A673 (cell line): Measurements from ENCODE around the gene HES2. TPM values are rescaled to one million over a fixed set of nuclear protein-coding genes. Genes with fewer than 3 reads are reported as not detected.

Source experiments
- BruUV-seq: library from RNA; stranded (reverse); fragments of 400-500 nt; replicated peaks from 2 replicates; lab custom pipeline; 2021; lab: Mats Ljungman, UMichigan
- CTCF ChIA-PET: fragments of 300-600 bp; sonication (Branson Sonifier 250); formaldehyde crosslinking; loops from one replicate; lab custom pipeline; 2022; ENCODE audit warnings: antibody characterized with exemption; lab: Charles Lee
- POLR2A ChIA-PET: fragments of 300-600 bp; sonication (Branson Sonifier 250); formaldehyde crosslinking; loops from one replicate; lab custom pipeline; 2022; ENCODE audit warnings: antibody characterized with exemption; ENCODE audit not compliant: low non-redundant PET; lab: Charles Lee
- DNase-seq: peaks from one replicate; pipeline ENCODE4 v3.0.0-alpha.2; 2015; ENCODE audit warnings: low spot score
- H3K27ac ChIP-seq: fragments of 200-600 bp; sonication (generic); 2 replicates; pipeline ENCODE4 v1.5.1; 2016; ENCODE audit warnings: mixed run types, low read depth, mild to moderate bottlenecking, mixed read lengths, antibody characterized with exemption, low read length; ENCODE audit not compliant: poor library complexity, severe bottlenecking
- H3K27me3 ChIP-seq: fragments of 200-600 bp; sonication (generic); replicated peaks from 2 replicates; pipeline ENCODE4 v1.6.1; 2017; ENCODE audit warnings: mixed run types, low read depth, mild to moderate bottlenecking, mixed read lengths, antibody characterized with exemption, low read length; ENCODE audit not compliant: insufficient read depth, poor library complexity
- H3K36me3 ChIP-seq: fragments of 200-600 bp; sonication (generic); 2 replicates; pipeline ENCODE4 v1.6.1; 2016; ENCODE audit warnings: mixed run types, mild to moderate bottlenecking, mixed read lengths, antibody characterized with exemption, low read length; ENCODE audit not compliant: insufficient read depth, poor library complexity, severe bottlenecking
- H3K4me1 ChIP-seq: fragments of 200-600 bp; sonication (generic); 2 replicates; pipeline ENCODE4 v1.6.1; 2017; ENCODE audit warnings: mixed run types, mild to moderate bottlenecking, mixed read lengths, antibody characterized with exemption, low read length; ENCODE audit not compliant: insufficient read depth, poor library complexity, severe bottlenecking
- H3K4me3 ChIP-seq: fragments of 200-600 bp; sonication (generic); 2 replicates; pipeline ENCODE4 v1.5.1; 2016; ENCODE audit warnings: low read depth, mixed run types, mild to moderate bottlenecking, mixed read lengths, low read length; ENCODE audit not compliant: poor library complexity, severe bottlenecking
- H3K9me3 ChIP-seq: fragments of 200-600 bp; sonication (generic); 2 replicates; pipeline ENCODE4 v1.6.1; 2016; ENCODE audit warnings: mixed run types, low read depth, mild to moderate bottlenecking, mixed read lengths, antibody characterized with exemption, low read length; ENCODE audit not compliant: poor library complexity, severe bottlenecking
- CTCF ChIP-seq: fragments of 300-800, 200-600 bp; sonication (generic); conservative IDR thresholded peaks from 2 replicates; pipeline ENCODE4 v1.5.1; 2017; ENCODE audit warnings: low read depth, mild to moderate bottlenecking, antibody characterized with exemption, low read length, moderate library complexity, mixed read lengths
- EZH2 ChIP-seq: fragments of 200-600 bp; sonication (generic); IDR thresholded peaks from 2 replicates; pipeline ENCODE4 v1.6.1; 2017; ENCODE audit warnings: borderline replicate concordance, low read depth, mild to moderate bottlenecking, mixed read lengths, antibody characterized with exemption, low read length; ENCODE audit not compliant: poor library complexity, severe bottlenecking
- intact Hi-C: fragments of 100-400 bp; cut with micrococcal nuclease; formaldehyde crosslinking; loops from one replicate; pipeline ENCODE4 v1.10.0; 2022; ENCODE audit not compliant: unreplicated experiment
- total RNA-seq: library from RNA; stranded (reverse); gene quantifications from 2 replicates; pipeline ENCODE4 v1.2.3, GENCODE V29; 2021

HES2 gene
- total RNA-seq, 1 experiment from 2014 or later = not detected

- H3K27me3 ChIP-seq = no peaks in the 10 kb centered on the region
- POLR2A ChIA-PET = no interaction called here
- no peaks in the 10 kb centered on the region for H3K9me3 ChIP-seq
- H3K4me3 ChIP-seq = no peak overlapping the region
- no peak overlapping the region for H3K27ac ChIP-seq
- intact Hi-C loops = no loop called here
- BruUV-seq = no TSS peak
- DNase-seq = no peak
- no peaks in the 10 kb centered on the region for H3K36me3 ChIP-seq
- CTCF ChIA-PET = no interaction called here
- TF ChIP-seq EZH2 (no peak), CTCF (no peak)
- H3K4me1 ChIP-seq = no peaks in the 10 kb centered on the region
Observed at GRCh38 chr1:6465461-6466005, 45.8 kb upstream of the HES2 start.

- Histone ChIP-seq H3K36me3 (no peaks in the 10 kb centered on the region), H3K27ac (no peak overlapping the region), H3K9me3 (no peaks in the 10 kb centered on the region), H3K4me3 (no peak overlapping the region), H3K27me3 (no peaks in the 10 kb centered on the region), H3K4me1 (no peaks in the 10 kb centered on the region)
- ChIA-PET CTCF (no interaction called here), POLR2A (no interaction called here)
- intact Hi-C loops = no loop called here
- BruUV-seq = no TSS peak
- TF ChIP-seq CTCF = no peak
- TF ChIP-seq EZH2 = no peak
- no peak for DNase-seq
Observed at GRCh38 chr1:6464915-6465314, 45.2 kb upstream of the HES2 start.

- intact Hi-C loops = no loop called here
- ChIA-PET CTCF (no interaction called here), POLR2A (no interaction called here)
- no TSS peak for BruUV-seq
- peaks cover 4% of the 10 kb centered on the region for H3K27me3 ChIP-seq
- H3K9me3 ChIP-seq = no peaks in the 10 kb centered on the region
- no peak for DNase-seq
- TF ChIP-seq EZH2 = no peak
- TF ChIP-seq CTCF = no peak
- H3K4me3 ChIP-seq = no peak overlapping the region
- no peaks in the 10 kb centered on the region for H3K4me1 ChIP-seq
- H3K36me3 ChIP-seq = no peaks in the 10 kb centered on the region
- H3K27ac ChIP-seq = no peak overlapping the region
Observed at GRCh38 chr1:6464514-6464836, 44.8 kb upstream of the HES2 start.
